CD4-positive, alpha-beta T cell (primary cell): ENCODE results near the gene ABCC6. TPM values are rescaled to one million over a fixed set of nuclear protein-coding genes. Genes with fewer than 3 reads are reported as not detected.
"Not testable (repeated sequence)": the region's sequence is repeated elsewhere in the genome, so short reads cannot be mapped to it uniquely, and the experiment has no call there.

Experiments
- ATAC-seq: fragments of 200-7000 bp; cut with Tn5 transposase; one replicate; pipeline ENCODE4 v1.10.0; 2022; ENCODE audit warnings: mild to moderate bottlenecking; ENCODE audit not compliant: poor library complexity
- CTCF ChIA-PET: fragments of 350-600 bp; sonication (Branson Sonifier 250); formaldehyde crosslinking; loops from one replicate; lab custom pipeline; 2021; ENCODE audit warnings: antibody characterized with exemption, inconsistent platforms; lab: Charles Lee
- POLR2A ChIA-PET: fragments of 350-600 bp; sonication (Branson Sonifier 250); formaldehyde crosslinking; loops from one replicate; lab custom pipeline; 2021; ENCODE audit warnings: antibody characterized with exemption, inconsistent platforms; lab: Charles Lee
- DNase-seq, 14 experiments: peaks; one replicate each; pipeline ENCODE4 v3.0.0-alpha.2; 2013 to 2020; ENCODE audit warnings: mixed read lengths in 2 of 14
- H3K27ac ChIP-seq, 2 donors: one replicate each; pipeline versions ENCODE4 v1.5.1 to v1.7.0; 2013; ENCODE audit warnings: low read length in 2 of 2, low read depth in 1 of 2, mild to moderate bottlenecking in 1 of 2
- H3K27me3 ChIP-seq, 2 experiments: 1 replicate in 1 of 2; 2 replicates in 1 of 2; pipeline versions ENCODE4 v1.6.1 to v1.7.0; 2013; ENCODE audit warnings: low read length in 2 of 2, control low read depth in 1 of 2, mild to moderate bottlenecking in 1 of 2, moderate library complexity in 1 of 2; ENCODE audit not compliant: insufficient read depth in 2 of 2, control insufficient read depth in 1 of 2
- H3K36me3 ChIP-seq: one replicate; pipeline ENCODE4 v1.6.1; 2013; ENCODE audit warnings: low read length, control low read depth; ENCODE audit not compliant: insufficient read depth
- H3K4me1 ChIP-seq: one replicate; pipeline ENCODE4 v1.6.1; 2013; ENCODE audit warnings: low read length, control low read depth; ENCODE audit not compliant: insufficient read depth
- H3K4me3 ChIP-seq: one replicate; pipeline ENCODE4 v1.5.1; 2013; ENCODE audit warnings: mild to moderate bottlenecking, low read length, moderate library complexity
- H3K9me3 ChIP-seq, 2 experiments: 1 replicate in 1 of 2; 2 replicates in 1 of 2; pipeline versions ENCODE4 v1.6.1 to v1.7.0; 2013; ENCODE audit warnings: low read length in 2 of 2, mild to moderate bottlenecking in 2 of 2, control low read depth in 1 of 2, moderate library complexity in 1 of 2; ENCODE audit not compliant: control insufficient read depth in 1 of 2, insufficient read depth in 1 of 2
- H3K27ac Mint-ChIP-seq: one replicate; pipeline ENCODE4 v1.8.0; 2020; ENCODE audit warnings: mixed read lengths
- H3K27me3 Mint-ChIP-seq: one replicate; pipeline ENCODE4 v1.8.0; 2021; ENCODE audit warnings: mixed read lengths
- H3K36me3 Mint-ChIP-seq: one replicate; pipeline ENCODE4 v1.8.0; 2021; ENCODE audit warnings: low read depth, mixed read lengths
- H3K4me1 Mint-ChIP-seq: one replicate; pipeline ENCODE4 v1.8.0; 2021; ENCODE audit warnings: low read depth, mixed read lengths
- H3K4me3 Mint-ChIP-seq: one replicate; pipeline ENCODE4 v1.8.0; 2020; ENCODE audit warnings: mild to moderate bottlenecking, mixed read lengths
- H3K9me3 Mint-ChIP-seq: one replicate; pipeline ENCODE4 v1.8.0; 2020; ENCODE audit warnings: mixed read lengths
- intact Hi-C, 2 experiments: fragments of 100-400 bp; cut with DNase I in 1 of 2; cut with micrococcal nuclease in 1 of 2; formaldehyde crosslinking; loops; one replicate each; pipeline versions ENCODE4 v1.15.1 to v1.9.0; 2023 to 2025; cut with DNase I, micrococcal nuclease
- total RNA-seq, 174 experiments: library from RNA in 2 of 174; stranded (reverse) in 2 of 174; gene quantifications; one replicate each; pipeline ENCODE4 v1.2.3 and lab custom pipeline; 2021 to 2026
- TF ChIP-seq, protein P1 (sequence below): fragments of 200-600 bp; IDR thresholded peaks from one replicate; pipeline ENCODE4 v1.8.0; 2022; ENCODE audit warnings: antibody characterized with exemption, mild to moderate bottlenecking

ABCC6 gene
- total RNA-seq, 2 experiments from 2014 or later: not detected

GRCh38 chr16:16155234-16155633 is 68.1 kb downstream of the ABCC6 start:
- Histone ChIP-seq H3K4me1 (no peaks in the 10 kb centered on the region), H3K9me3 (peaks cover 18 to 22% of the 10 kb centered on the region in 2 experiments), H3K4me3 (no peak overlapping the region), H3K27me3 (no peaks in the 10 kb centered on the region), H3K36me3 (no peaks in the 10 kb centered on the region), H3K27ac (no peak overlapping the region)
- no peak for DNase-seq
- intact Hi-C loops: no loop called here
- CTCF ChIA-PET: no interaction called here
- Mint-ChIP-seq H3K9me3 (peaks cover 10% of the 10 kb centered on the region), H3K4me1 (no peaks in the 10 kb centered on the region), H3K4me3 (no peak overlapping the region), H3K27me3 (no peaks in the 10 kb centered on the region), H3K27ac (no peak overlapping the region), H3K36me3 (no peaks in the 10 kb centered on the region)
- POLR2A ChIA-PET: no interaction called here
- no peak for ATAC-seq
- TF ChIP-seq, protein P1, sequence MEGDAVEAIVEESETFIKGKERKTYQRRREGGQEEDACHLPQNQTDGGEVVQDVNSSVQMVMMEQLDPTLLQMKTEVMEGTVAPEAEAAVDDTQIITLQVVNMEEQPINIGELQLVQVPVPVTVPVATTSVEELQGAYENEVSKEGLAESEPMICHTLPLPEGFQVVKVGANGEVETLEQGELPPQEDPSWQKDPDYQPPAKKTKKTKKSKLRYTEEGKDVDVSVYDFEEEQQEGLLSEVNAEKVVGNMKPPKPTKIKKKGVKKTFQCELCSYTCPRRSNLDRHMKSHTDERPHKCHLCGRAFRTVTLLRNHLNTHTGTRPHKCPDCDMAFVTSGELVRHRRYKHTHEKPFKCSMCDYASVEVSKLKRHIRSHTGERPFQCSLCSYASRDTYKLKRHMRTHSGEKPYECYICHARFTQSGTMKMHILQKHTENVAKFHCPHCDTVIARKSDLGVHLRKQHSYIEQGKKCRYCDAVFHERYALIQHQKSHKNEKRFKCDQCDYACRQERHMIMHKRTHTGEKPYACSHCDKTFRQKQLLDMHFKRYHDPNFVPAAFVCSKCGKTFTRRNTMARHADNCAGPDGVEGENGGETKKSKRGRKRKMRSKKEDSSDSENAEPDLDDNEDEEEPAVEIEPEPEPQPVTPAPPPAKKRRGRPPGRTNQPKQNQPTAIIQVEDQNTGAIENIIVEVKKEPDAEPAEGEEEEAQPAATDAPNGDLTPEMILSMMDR: no peak

- no peak for DNase-seq
- no peaks in the 10 kb centered on the region for H3K36me3 Mint-ChIP-seq
- Histone ChIP-seq H3K9me3 (peaks cover 11 to 14% of the 10 kb centered on the region in 2 experiments), H3K36me3 (no peaks in the 10 kb centered on the region), H3K27me3 (no peaks in the 10 kb centered on the region), H3K4me1 (no peaks in the 10 kb centered on the region), H3K27ac (no peak overlapping the region), H3K4me3 (no peak overlapping the region)
- TF ChIP-seq, protein P1: no peak
- ChIA-PET POLR2A (no interaction called here), CTCF (no interaction called here)
- H3K27ac Mint-ChIP-seq: no peak overlapping the region
- no peaks in the 10 kb centered on the region for H3K27me3 Mint-ChIP-seq
- no peak for ATAC-seq
- no peaks in the 10 kb centered on the region for H3K4me1 Mint-ChIP-seq
- H3K4me3 Mint-ChIP-seq: no peak overlapping the region
- intact Hi-C loops: no loop called here
- peaks cover 7% of the 10 kb centered on the region for H3K9me3 Mint-ChIP-seq
Measured at GRCh38 chr16:16154281-16154951, 68.9 kb downstream of the ABCC6 start.

DNA sequence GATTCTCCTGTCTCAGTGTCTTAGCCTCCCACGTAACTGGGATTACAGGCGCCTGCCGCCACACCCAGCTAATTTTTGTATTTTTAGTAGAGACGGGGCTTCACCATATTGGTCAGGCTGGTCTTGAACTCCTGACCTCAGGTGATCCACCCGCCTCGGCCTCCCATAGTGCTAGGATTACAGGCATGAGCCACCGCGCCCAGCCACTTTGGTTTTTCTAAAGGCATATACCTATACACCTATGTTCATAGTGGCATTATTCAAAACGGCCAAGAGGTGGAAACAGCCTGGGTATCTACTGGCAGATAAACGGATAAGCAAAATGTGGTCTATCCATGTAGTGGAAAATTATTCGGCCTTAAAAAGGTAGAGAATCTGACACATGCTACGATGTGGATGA is 70.3 kb downstream of the ABCC6 start:
- H3K27ac Mint-ChIP-seq, H3K36me3 ChIP-seq, H3K4me1 ChIP-seq, H3K27me3 ChIP-seq, H3K27me3 Mint-ChIP-seq, DNase-seq, H3K4me3 Mint-ChIP-seq, H3K4me1 Mint-ChIP-seq, H3K9me3 Mint-ChIP-seq, intact Hi-C loops, H3K27ac ChIP-seq, CTCF ChIA-PET, H3K36me3 Mint-ChIP-seq, POLR2A ChIA-PET, H3K9me3 ChIP-seq, H3K4me3 ChIP-seq, ATAC-seq: not testable (repeated sequence)

- no peaks in the 10 kb centered on the region for H3K27me3 ChIP-seq
- ATAC-seq (no peak), DNase-seq (no peak)
- Mint-ChIP-seq H3K36me3 (no peaks in the 10 kb centered on the region), H3K4me3 (no peak overlapping the region), H3K9me3 (no peaks in the 10 kb centered on the region), H3K27ac (no peak overlapping the region), H3K4me1 (no peaks in the 10 kb centered on the region), H3K27me3 (no peaks in the 10 kb centered on the region)
- peaks cover 1% of the 10 kb centered on the region for H3K36me3 ChIP-seq
- no peak overlapping the region for H3K27ac ChIP-seq
- TF ChIP-seq, protein P1: no peak
- intact Hi-C loops: no loop called here
- no peak overlapping the region for H3K4me3 ChIP-seq
- H3K4me1 ChIP-seq: no peaks in the 10 kb centered on the region
- POLR2A ChIA-PET: no interaction called here
- CTCF ChIA-PET: no interaction called here
- H3K9me3 ChIP-seq: no peaks in the 10 kb centered on the region
Measured at GRCh38 chr16:16151315-16151714, 72.0 kb downstream of the ABCC6 start.
